Activated CD4-positive, CD25-positive, alpha-beta regulatory T cell treated with anti-CD3 and anti-CD28 coated beads, Interleukin-2, amount 50 U/mL, for 72 hours (primary cell): ENCODE results near the gene CNTN5.
"Not testable (repeated sequence)": the region's sequence is repeated elsewhere in the genome, so short reads cannot be mapped to it uniquely, and the experiment has no call there.

Experiments used
- DNase-seq: peaks from one replicate; pipeline ENCODE4 v3.0.0; 2021

Gene CNTN5

DNA sequence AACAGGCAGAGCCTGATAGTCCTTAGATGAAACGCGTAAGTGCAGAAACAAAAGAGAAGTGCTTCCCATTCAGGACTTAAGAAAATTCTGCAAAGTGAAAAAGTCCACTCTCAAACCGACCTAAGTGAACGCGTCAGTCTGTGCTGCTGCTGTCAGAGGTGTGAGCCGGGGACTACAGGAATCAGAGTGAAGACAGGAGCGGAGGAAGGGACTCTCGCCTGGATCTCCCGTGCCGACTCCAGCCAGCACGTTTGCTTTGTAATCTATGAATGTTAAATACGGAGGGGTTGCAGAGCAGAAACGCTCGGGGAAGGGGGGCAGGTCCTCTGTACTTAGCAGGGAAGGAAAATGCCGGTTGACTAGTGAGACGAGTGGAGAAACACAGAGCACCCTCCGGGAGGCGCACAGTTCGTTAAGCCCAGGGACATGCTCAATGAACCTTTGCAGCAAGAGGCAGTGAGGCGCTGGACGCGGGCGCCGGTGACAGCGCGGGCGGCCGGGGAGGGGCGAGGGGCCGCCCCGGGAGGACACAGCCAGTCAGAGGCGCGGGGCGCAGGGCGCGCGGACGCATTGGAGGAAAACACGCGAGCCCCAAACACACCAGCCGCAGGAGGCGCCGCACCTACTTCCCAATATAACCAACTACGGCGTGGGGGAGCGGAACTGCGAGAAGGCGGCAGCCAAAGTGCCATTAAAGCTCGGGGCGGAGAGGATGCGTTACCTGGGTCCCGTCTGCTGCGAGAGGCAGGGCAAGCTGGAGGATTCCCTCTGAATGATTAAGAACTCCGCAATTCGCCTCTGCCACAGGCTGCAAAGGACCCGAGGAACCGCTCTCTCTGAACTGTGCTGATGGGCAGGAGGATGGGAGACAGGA, at the start of gene CNTN5:
Gene CNTN5 (plus strand): TSS at position 598 of the 874 bp plus-strand sequence.
- DNase-seq: no peak

DNA sequence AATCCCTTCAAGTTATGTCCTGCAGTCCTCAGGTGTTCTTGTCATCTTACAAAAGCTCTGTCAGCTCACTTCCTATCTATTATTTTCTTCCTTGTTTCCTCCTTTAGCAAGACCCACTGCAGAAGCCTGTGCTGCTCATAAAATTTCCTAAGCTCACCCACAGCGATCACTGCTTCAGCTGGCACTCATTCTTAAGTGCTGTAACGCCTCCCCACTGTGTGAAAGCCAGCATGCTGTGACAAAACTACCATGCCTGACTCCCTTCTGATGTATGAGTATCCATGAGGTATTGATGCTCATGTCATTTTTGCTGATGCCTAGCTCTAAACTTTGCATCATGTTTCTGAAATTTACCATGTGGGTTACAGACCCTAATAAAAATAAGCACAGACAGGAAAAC, 41.5 kb upstream of the CNTN5 start:
- no peak for DNase-seq

DNA sequence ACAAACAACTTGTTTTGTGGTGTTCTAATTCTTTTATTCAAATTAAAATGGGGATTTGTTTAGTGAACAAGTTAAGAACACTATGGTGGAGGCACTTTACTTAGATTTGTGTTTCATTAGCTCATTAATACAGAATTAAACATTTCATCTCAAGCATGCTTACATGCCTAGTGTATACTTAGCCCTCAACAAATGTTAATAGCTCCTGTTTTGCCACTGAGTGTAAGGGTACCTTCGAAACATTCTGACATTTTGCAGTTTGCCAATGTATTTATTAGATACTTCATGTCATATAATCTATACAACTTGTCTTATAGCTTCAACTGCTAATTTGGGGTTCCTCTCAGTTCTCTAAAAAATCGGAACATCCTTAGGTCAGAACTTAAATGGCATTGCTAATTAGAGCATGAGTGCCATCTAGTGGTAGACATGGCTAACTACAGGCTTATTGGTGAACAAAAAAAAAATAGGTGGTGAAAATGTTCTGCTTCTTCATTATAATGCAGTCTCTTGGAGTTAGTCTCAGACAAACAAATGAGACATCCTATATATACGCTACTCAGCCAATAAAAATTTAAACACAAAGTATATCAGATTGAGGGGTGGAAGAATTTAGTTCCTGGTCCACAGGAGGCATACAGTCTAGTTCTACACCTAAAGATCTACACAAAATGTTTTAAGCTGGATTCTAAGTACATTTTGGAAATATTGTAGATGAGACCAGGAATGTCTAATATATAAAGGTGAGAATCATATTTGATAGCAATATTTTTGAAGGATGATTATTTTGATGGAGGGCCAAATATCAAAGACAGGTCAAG, 4.9 kb upstream of the CNTN5 start:
- DNase-seq: no peak

DNA sequence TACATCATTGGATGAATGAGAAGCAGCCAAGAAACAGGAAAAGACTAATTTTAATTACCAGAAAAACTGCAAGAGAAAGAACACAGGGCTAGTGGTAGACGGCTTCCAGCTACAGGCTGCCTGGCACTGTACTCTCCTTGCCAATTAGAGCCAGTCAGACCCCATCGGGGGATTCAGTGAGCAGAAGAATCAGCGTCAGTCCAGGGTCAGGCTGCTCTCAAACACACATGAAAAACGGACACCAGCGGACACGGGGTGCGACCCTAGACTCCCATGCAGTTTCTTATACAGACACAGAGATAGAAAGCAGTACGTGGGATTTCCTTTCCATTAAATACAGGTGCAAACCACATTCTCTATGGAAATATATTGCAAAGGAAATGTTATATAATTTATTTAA, 1.1 kb upstream of the CNTN5 start:
- DNase-seq: no peak

DNA sequence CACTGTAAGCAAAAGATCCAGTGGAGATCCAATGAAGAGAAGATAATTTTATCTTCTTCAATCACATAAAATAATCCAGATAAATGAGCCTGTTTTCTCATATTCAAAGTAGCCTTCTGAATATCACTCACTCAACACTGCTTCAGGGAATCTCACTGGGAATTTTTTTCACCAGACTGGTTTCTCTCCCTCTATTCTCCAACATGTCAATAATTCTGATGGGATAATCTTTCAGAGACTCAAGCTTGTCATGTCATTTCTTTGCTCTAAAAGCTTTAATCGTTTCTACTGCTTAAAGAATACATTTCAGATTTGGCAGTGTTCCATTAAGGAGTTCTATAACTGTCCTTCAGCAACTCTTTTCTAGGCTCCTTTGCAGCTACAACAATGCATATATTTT, 16.3 kb downstream of the CNTN5 start:
- no peak for DNase-seq

DNA sequence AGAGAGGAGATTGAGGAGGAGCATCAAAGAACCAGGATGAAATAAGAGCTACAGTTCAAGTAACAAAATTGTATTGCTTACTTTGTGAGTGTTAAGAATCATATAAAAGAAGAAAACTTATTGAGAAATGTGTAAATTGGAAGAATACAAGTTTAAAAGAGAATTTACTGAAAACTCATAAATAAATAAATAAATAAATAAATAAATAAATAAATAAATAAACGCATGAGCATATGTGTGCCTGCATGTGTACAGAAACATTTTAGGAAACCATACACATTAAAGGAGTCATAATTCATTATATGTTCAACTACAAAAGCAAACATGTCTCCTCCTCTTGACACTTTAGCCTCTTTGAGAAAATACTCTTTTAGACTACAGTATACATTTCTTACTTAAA, 42.6 kb downstream of the CNTN5 start:
- no peak for DNase-seq

DNA sequence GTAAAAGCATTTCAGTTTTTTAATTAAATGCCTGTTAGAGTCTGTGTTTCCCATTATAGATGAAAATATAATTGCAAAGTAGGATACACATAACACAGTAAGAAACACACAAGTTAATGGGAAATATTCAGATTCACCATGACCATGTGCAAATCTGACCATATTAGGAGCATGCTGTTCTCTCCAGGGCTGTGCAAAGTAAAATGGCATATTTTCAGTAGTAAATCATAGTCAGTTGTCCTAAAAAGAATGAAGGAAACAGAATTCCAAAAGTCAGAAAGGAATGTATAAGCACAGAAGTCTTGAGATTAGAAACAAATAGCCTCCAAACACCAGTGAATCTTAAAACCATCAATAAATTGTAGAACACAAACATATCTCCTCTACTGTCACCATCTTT, 44.4 kb downstream of the CNTN5 start:
- DNase-seq: no peak

DNA sequence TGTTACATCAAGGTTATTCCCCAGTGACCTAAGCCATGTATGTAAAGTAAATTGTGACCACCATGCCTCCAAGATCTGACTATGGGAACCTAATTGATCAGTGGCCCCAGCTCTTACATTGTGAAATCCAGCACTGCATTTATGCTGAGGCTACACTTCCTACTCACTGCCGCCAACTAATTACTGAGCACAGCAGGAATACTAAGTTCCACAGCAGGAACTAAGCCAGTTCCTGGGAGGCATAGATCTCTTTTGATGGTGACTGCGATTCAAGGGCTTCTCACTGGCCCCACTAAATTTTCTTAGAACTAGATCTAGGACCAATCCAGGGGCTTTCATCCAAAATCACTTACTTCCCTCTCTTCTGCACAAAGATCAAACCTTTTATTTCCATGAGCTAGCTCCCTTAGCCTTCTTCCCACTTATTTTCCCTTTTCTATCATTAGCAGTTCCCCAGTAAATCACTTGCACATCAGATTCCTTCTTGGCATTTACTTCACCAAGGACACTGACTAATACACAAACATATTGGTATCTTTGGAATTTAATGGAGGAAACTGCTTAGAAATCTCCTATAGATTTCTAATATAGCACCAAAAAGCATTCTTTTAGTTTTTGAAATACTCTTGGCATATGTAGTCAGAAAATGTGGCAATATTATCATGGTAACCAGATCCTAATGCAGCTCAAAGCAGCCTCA, 46.0 kb downstream of the CNTN5 start:
- DNase-seq: no peak

DNA sequence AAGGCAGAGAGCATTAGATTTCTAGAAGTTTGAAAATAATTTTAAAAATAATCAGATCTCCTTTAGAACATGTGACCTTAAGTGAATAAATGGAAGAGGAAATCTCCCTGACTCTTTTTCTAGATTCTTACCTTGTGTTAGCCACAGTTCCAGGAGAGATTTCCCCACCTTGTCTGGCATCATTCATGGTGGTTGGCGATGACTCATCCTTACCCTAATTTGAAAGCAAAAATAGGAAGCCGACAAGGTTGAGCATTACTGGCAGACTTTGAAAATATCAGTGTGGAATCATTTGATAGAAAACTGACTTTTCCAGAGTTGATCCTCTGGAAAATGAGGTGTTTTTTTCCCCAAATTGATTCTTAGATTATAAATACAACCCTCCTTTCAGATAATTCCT, 48.1 kb downstream of the CNTN5 start:
- DNase-seq: no peak

DNA sequence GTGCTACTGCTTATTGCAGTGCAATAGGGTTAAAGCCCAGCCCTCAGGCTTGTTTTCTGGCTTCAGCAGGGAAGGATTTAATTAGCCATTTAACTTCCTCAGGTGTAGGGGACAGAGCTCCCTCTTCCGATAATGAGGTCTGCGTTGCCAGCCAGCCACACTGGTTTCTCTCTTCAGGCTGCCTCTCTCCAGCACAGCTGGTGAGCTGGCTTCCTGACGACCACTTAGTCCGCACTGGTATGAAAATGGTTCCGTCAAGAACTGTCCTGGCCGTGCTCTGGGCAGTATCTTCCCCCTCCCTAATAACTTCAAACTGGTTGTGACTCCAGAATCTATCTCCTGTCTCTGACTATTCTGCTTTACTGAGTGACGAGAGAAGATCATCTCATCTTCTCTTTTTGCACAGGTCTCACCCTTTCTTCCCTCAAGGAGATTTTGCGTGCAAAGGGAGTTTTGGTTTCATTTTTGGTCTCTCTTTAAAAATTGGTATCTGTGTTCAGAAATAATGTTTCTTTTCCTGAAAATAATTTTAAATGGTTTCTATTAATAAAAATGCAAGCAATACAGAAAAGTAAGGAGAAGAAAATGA, 49.2 kb downstream of the CNTN5 start:
- DNase-seq: no peak

DNA sequence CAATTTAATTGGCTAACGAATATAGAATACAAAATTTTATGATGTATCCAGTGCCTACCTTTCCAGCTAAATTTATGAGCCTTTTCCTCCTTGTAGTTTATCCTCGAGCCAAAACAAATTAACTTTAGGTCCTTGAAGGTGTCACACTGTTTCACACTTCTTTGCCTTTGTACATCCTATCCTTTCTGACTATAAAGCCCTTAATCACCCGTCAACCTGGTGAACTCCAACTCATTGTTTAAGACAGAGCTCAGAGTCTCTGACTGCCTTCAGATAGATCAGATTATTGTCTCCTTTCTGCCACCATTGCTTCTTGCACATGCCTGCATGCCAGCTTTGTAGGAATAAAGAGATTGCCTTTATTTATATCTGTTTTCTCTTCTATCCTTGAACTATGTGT, 58.8 kb downstream of the CNTN5 start:
- DNase-seq: no peak

DNA sequence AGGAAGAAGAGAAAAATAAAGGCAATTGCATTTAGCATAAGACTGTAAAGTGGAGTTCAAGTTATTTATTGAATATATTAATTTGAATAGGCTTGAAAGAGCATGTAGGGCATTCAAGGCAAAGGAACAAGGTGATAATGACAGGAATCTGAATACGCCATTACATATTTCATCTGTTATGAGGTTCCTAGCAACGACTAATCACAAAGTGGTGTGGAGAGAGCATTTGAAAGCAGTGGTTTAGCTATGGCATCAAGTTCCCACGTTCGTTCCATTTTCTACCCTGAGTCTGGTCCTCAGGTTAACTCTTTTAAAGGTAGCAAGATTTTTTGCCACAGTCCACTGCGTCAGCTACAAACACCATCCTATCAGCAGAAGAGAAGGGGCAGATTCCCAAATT, 59.4 kb downstream of the CNTN5 start:
- no peak for DNase-seq

DNA sequence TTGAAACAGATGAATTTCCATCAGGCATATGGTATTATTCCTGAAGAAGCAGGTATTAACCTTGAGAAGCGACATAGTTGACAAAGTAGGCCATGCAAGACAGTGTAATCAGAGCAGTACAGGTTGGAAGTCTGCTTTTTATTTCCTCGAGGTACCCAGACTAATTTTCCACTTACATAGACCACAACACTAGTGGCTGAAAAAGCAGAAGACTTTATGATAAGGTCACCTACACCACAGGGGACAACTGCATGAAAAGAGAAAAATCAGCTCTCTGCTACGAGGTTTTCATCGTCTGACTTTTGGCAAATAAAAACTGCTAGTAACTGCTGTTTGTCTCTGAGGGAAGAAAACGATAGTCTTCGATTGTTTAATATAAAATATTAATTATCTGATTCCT, 77.5 kb downstream of the CNTN5 start:
- no peak for DNase-seq

DNA sequence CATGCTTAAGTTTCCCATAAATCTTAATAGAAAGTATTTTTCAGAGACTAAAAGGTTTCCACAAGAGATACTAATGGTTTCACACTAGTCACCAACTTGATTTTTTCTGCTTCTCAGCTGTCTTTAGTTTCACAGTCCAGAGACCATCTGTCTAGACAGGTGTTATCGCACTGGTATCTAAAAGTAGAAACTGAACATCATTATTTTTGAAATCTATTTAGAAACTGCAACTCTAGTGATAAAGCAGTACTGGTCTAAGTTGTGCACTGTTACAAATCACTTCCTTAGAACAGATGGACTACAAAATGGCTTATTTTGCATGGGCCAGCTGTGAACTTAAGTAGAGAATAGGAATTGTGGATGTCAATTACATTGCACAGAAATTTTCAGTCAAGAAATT, 78.0 kb downstream of the CNTN5 start:
- DNase-seq: no peak

DNA sequence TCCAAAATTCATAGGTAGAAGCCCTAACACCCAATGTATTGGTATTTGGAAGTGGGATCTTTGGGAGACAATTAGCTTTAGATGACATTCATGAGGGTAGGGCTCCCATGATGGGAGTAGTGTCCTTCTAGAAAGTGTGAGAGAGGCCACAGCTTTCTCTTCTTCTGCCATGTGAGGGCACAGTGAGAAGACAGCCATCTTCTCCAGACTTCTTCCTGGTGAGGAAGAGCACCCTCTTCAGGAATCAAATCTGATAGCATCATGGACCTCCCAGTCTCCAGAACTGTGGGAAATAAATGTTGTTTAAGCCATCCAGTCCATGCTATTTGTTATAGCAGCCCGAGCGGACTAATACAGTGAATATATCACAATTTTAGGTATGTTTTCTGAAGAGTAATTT, 96.9 kb downstream of the CNTN5 start:
- DNase-seq: no peak

DNA sequence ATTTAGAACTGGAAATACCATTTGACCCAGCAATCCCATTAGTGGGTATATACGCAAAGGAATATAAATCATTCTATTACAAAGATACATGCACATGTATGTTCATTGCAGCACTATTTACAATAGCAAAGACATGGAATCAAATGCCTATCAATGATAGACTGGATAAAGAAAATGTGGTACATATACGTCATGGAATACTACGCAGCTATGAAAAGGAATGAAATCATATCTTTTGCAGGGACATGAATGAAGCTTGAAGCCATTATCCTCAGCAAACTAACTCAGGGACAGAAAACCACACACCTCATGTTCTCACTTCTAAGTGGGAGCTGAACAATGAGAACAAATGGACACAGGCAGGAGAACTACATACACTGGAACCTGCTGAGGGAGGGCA, 113.1 kb downstream of the CNTN5 start:
- DNase-seq: not testable (repeated sequence)

DNA sequence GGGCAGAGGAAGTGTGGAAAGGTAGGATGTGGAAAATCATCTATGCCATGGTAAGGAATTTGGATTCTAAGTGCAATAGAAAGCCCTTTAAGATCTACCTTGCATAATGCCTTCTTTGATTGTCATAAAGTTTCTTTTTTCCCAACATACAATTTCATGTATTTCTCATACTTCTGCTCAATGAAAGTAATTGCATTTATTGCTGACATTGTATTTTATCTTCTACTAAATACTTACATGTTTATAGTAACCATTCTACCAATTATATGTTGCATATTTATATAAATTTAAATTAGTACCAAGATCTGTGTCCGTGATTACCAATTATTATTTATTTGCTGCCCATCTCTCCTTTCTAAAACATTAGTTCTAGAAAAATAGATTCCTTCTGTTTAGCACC, 114.8 kb downstream of the CNTN5 start:
- DNase-seq: no peak

DNA sequence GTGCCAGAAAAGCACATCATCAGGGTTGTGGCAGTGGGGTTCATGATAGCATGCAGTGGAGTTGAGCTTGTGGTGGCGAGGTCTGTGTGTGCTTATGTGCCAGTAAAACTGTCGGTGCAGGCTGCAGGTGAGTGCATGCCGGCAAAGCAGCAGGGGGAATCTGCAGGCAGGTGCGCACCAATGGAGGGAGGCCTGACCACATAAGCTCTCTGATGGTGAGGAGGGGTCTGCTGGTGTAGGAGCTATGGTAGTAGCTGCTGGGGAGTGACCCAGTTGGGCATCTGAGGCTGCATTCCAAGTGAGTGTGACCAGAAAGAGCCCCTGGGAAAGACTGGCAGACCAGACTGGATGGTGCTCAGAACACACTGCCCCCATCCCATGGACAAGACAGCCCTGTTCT, 121.5 kb downstream of the CNTN5 start:
- DNase-seq: no peak

DNA sequence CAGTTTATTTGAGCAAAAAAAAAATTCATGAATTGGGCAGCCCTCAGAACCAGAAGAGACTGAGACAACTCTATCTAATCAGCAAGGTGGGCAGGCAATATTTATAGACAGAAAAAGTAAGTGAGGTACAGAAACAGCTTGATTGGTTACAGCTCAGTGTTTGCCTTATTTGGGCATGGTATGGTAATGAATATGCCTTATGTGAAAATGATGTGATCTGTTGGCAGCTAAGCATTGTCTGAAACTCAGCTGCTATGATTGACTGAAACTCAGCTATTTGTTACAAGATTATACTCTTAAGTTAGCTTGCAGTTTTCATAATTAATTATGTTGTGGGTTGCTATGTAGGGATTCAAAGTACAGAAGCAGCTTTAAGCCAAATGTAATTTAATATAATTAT, 127.6 kb downstream of the CNTN5 start:
- DNase-seq: no peak

DNA sequence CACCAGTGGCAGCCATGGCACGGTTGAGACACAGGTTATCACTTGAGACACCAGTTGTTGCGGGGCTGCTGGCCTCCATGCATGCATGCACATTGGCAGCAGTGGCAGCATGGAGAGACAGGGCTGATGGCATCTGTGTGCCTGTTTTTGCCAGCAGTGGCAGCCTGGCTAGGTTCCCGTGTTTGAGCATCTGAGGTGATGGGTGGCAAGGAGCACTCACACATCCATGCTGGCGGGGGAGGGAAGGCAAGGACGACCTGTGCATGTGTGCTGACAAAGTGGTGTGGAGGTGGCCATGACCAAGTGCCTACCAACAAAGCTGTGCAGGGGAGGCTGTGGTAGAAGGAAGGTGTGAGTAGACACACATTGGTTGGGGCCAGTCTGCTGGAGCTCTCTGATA, 133.5 kb downstream of the CNTN5 start:
- DNase-seq: no peak

DNA sequence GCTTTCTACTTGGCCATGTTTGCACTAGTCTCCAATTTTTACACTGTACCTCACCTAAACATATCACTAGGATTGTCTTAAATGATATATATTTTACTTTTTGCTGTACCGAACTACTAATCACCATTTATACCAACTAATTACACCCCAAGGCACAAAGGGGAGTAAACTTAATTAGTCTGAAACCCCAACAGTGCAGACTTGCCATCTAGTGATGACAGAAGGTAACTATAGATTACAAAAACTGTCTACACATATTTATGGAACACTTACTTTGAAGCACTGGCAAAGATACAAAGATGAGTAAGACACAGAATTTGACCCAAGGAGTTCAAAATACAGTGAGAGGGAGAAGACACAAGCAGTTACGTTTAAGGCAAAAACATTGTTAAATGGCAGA, 139.7 kb downstream of the CNTN5 start:
- DNase-seq: no peak

DNA sequence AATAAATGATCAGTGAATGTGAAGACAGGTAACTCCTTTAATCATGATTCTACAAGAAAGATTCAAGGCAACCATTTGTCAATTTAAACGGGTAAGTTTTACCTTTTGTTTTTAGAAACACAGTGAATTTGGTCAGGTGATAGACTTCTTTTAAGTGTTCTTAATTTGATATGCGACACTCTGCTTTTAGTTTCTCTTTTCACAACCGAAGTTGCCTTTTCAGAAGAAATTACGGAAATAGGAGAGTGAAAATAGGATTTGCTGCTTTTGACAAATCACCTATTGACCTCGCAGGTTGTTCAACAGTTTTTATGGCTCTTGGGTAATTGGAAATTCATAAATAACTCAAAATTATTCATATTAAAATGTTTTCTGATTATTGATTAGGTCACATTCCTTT, 142.1 kb downstream of the CNTN5 start:
- DNase-seq: no peak

DNA sequence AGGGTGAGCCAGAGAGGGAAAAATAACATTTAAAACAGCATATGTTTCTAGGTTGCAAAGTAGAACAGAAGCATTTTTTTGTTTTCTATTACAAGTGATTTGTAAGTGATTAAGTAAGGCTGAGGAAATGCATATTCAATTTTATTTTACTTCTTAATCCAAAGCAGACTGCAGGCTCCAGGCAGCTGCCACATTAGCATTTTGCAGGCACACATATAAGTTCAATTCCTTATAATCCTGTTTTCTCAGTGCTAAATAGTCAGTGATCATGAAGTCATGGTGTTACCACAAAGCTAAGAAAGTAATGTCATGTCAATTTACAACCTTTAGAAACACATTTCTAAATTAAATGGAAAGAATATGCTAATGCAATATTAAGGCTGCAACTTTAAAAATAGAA, 149.8 kb downstream of the CNTN5 start:
- no peak for DNase-seq
